T-helper 2 cell treated with Interferon-gamma antibody and Interleukin-4, amounts not matched to agents 5 μg/mL and 100 μg/mL, for 36 hours (primary cell): Measurements from ENCODE around the gene HAPLN1.

Experiments
- DNase-seq: peaks from one replicate; pipeline ENCODE4 v3.0.0; 2021; ENCODE audit warnings: low spot score
- H3K27ac Mint-ChIP-seq: one replicate; pipeline ENCODE4 v1.8.0; 2021; ENCODE audit warnings: mild to moderate bottlenecking, mixed read lengths
- H3K27me3 Mint-ChIP-seq: one replicate; pipeline ENCODE4 v1.8.0; 2021; ENCODE audit warnings: low read depth, mixed read lengths
- H3K36me3 Mint-ChIP-seq: one replicate; pipeline ENCODE4 v1.8.0; 2021; ENCODE audit warnings: low read depth, mixed read lengths
- H3K4me1 Mint-ChIP-seq: one replicate; pipeline ENCODE4 v1.8.0; 2021; ENCODE audit warnings: low read depth, mixed read lengths
- H3K4me3 Mint-ChIP-seq: one replicate; pipeline ENCODE4 v1.8.0; 2022; ENCODE audit warnings: mild to moderate bottlenecking, moderate library complexity, mixed read lengths
- H3K9me3 Mint-ChIP-seq: one replicate; pipeline ENCODE4 v1.8.0; 2021; ENCODE audit warnings: mixed read lengths

Gene HAPLN1

DNA sequence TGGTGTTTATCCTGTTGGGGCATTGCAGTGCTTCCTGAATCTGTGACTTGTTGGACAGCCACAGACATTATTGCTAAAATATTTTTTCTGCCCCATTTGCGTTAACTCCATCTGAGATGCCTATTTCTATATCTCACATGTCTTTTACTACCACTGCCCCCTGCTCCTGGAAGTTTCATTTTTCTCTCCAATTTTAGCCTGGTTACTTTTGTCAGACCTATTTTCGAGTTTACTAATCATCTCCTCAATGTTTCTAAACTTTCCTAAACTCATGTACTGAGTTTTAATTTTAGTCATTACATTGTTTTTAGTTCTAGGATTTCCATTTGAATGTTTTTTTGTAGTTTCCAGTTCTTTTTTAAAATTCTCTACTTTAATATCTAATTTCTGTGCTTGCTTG is 17.6 kb downstream of the HAPLN1 start:
- Mint-ChIP-seq H3K36me3 (no peaks in the 10 kb centered on the region), H3K27ac (no peak overlapping the region), H3K27me3 (no peaks in the 10 kb centered on the region), H3K4me1 (no peaks in the 10 kb centered on the region), H3K9me3 (peaks cover 7% of the 10 kb centered on the region), H3K4me3 (no peak overlapping the region)
- DNase-seq: no peak

DNA sequence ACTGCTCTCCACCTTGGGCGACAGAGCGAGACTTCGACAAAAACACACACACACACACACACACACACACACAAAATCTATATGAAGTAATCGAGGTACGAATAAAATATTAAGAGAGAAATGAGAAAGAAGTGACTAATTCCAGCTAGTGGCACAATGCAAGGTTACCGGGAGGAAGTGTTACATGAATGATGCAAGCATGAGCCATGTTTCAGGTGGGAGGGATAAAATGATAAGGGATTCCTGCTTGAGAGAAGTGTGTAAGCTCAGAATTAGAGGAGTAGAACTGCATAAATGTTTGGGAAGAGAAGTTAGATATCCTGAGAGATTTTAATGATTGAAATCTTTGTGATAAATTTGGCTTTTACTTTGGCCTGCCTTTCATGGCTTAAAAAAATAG is 18.8 kb downstream of the HAPLN1 start:
- peaks cover 7% of the 10 kb centered on the region for H3K9me3 Mint-ChIP-seq
- H3K36me3 Mint-ChIP-seq: no peaks in the 10 kb centered on the region
- no peaks in the 10 kb centered on the region for H3K4me1 Mint-ChIP-seq
- no peak overlapping the region for H3K27ac Mint-ChIP-seq
- H3K4me3 Mint-ChIP-seq: no peak overlapping the region
- H3K27me3 Mint-ChIP-seq: no peaks in the 10 kb centered on the region
- DNase-seq: no peak

DNA sequence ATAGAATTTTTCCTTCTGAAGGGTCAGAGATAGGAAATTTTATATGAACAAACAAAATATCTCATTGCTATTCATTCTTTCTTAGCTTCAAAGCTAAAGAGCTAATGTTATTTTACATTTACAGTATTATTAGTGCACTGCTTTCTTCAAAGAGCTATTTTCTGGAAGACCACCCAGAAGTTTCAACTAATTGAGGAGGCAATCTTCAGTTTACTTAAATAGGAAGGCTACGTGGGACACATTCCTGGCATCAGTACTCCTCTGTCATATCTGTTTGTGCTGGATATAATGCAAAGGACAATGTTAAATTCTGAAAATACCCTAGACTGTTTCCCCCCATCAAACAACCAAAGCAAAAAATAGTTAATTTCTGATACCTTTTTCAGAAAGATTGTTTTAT is 30.8 kb downstream of the HAPLN1 start:
- H3K4me1 Mint-ChIP-seq: no peaks in the 10 kb centered on the region
- DNase-seq: no peak
- H3K9me3 Mint-ChIP-seq: no peaks in the 10 kb centered on the region
- H3K4me3 Mint-ChIP-seq: no peak overlapping the region
- H3K27me3 Mint-ChIP-seq: no peaks in the 10 kb centered on the region
- H3K27ac Mint-ChIP-seq: no peak overlapping the region
- H3K36me3 Mint-ChIP-seq: no peaks in the 10 kb centered on the region

DNA sequence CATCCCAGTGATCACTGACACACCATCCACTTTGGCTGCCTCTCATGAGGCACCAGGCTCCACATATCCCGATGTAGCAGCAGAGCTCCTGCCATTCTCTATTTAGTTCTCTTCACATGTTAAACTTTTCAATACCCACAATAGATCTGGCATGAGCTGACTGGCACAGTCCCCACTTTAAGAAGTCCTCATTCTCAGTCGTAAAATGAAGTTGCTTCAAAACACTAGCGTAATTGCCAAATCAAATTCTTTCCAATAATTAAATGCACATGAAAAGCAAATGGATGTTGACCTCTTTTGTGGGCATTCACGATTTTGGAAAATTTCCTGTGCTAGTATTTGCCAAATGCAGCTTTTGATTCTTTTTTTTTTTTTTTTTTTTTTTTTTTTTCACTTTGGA is 32.4 kb downstream of the HAPLN1 start:
- Mint-ChIP-seq H3K27ac (no peak overlapping the region), H3K36me3 (no peaks in the 10 kb centered on the region), H3K27me3 (no peaks in the 10 kb centered on the region), H3K4me1 (no peaks in the 10 kb centered on the region), H3K4me3 (no peak overlapping the region), H3K9me3 (no peaks in the 10 kb centered on the region)
- DNase-seq: no peak

DNA sequence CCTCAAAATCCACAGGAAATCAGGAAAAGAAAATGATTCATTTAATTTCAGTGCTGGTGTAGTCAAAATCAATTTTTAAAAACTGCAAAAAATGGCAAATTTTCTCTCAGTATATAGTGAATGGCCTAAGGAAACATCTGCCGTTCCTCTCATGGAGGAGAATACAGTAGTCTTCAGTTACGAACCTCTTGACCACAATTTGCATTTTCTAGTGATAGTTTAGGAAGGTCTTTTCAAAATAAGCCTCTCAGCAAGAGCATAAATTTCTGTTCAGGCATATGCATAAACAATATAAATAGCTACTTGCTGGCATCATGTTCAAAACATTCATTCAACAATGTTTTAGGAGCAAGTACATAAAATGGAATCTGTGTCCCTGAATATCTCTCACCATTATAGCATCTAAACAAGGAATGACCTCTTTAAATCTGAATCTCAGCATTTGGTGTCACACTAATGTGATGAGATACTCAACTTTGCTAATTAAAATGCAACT is 33.5 kb downstream of the HAPLN1 start:
- no peak for DNase-seq
- H3K27me3 Mint-ChIP-seq: no peaks in the 10 kb centered on the region
- no peaks in the 10 kb centered on the region for H3K36me3 Mint-ChIP-seq
- no peaks in the 10 kb centered on the region for H3K9me3 Mint-ChIP-seq
- no peak overlapping the region for H3K27ac Mint-ChIP-seq
- H3K4me3 Mint-ChIP-seq: no peak overlapping the region
- no peaks in the 10 kb centered on the region for H3K4me1 Mint-ChIP-seq

DNA sequence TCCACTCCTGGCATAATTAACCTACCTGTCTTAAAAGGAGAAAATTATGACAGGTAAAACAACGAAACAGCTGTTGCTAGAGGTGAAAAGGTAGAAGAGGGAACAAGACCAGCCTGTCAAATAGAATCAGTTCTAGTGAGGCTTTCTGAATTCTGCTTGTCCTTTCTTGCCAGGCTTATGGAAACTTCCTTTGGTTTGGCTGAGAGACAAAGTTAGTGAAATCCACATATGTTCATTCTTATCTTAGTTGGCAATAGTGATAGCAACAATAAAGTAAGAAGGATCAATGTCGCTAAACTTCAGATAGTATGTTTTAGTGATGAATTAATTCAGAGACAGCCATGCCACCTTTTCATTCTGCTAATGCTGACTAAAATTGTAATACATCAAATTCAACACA is 34.4 kb downstream of the HAPLN1 start:
- DNase-seq: no peak
- Mint-ChIP-seq H3K27me3 (no peaks in the 10 kb centered on the region), H3K4me1 (no peaks in the 10 kb centered on the region), H3K27ac (no peak overlapping the region), H3K36me3 (no peaks in the 10 kb centered on the region), H3K4me3 (no peak overlapping the region), H3K9me3 (no peaks in the 10 kb centered on the region)

DNA sequence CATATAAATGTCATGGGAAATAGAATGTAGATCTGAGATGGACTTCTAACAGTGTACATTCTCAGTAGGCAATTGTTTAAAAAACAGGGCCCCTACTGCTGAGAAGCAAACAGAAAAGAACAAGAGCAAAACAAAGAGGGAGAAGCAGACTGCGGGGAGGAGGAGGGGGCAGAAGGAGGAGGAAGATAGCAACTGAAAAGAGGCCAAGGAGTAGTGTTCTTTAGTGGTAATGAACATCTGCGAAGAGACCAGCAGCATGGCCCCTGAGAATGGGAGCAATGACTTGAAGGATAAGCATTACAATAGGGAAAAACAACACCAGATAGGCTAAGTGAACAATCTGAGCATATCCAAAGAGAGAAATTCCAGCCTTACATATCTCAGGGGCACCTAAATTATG is 36.8 kb downstream of the HAPLN1 start:
- no peaks in the 10 kb centered on the region for H3K27me3 Mint-ChIP-seq
- H3K27ac Mint-ChIP-seq: no peak overlapping the region
- H3K36me3 Mint-ChIP-seq: no peaks in the 10 kb centered on the region
- H3K4me1 Mint-ChIP-seq: no peaks in the 10 kb centered on the region
- no peaks in the 10 kb centered on the region for H3K9me3 Mint-ChIP-seq
- H3K4me3 Mint-ChIP-seq: no peak overlapping the region
- no peak for DNase-seq

DNA sequence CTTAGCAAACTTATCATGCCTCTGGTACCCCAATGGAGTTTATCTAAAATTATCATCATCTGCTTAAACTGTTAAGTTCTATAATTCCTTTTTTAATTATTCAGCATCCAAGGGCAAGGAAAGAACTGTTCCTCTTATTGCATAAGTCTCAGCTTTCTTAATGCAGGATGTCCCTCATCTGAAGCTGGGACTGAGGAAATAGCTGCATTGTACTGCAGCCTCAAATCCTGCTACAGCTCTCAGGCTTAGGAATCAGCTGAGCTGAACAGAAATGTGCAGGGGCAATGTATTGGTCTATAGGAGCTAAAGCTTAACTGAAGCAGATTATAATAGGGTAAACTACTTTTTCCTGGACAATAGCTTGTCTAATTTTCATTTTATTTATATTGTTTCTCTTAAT is 48.0 kb downstream of the HAPLN1 start:
- no peaks in the 10 kb centered on the region for H3K4me1 Mint-ChIP-seq
- no peak overlapping the region for H3K27ac Mint-ChIP-seq
- H3K36me3 Mint-ChIP-seq: no peaks in the 10 kb centered on the region
- no peaks in the 10 kb centered on the region for H3K27me3 Mint-ChIP-seq
- H3K4me3 Mint-ChIP-seq: no peak overlapping the region
- no peak for DNase-seq
- H3K9me3 Mint-ChIP-seq: no peaks in the 10 kb centered on the region

DNA sequence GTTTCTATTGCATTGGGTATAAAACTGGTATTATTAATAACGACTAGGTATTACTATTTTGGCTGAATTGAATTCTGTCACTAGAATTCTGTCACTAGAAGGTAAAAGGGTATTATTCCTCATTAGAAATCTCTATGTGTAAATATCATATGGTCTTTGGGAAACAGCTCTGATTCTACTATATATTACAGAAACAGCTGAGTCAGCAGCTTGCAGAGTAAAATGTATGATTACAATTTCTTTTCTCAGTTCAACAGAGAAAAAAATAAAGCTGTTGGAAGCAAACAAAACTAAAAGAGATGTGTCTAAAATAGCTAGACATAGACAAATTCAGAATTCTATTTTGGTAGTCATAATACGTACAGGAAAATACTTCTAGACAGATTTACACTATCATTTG is 48.5 kb downstream of the HAPLN1 start:
- Mint-ChIP-seq H3K27ac (no peak overlapping the region), H3K27me3 (no peaks in the 10 kb centered on the region), H3K9me3 (no peaks in the 10 kb centered on the region), H3K4me1 (no peaks in the 10 kb centered on the region), H3K36me3 (no peaks in the 10 kb centered on the region), H3K4me3 (no peak overlapping the region)
- DNase-seq: no peak

DNA sequence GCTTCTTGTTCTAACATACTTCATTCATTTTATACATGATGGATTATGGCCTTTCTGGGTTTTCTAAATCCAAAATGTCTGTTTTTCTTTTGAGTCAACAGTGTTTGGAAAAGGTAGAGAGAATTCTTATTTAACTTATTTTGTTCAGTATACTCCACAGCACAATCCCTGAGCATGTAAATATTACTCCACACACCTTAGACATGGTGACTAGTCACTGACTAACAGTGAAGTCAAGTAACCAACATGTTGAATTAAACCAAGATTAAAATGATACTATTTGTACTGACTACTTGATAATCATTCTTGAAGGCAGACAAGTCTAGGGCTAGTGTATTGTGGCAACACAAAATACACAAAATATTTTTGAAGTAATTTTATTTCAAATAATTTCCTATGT is 55.0 kb downstream of the HAPLN1 start:
- H3K4me1 Mint-ChIP-seq: peaks cover 1% of the 10 kb centered on the region
- no peak overlapping the region for H3K4me3 Mint-ChIP-seq
- no peaks in the 10 kb centered on the region for H3K27me3 Mint-ChIP-seq
- DNase-seq: no peak
- H3K9me3 Mint-ChIP-seq: no peaks in the 10 kb centered on the region
- no peaks in the 10 kb centered on the region for H3K36me3 Mint-ChIP-seq
- H3K27ac Mint-ChIP-seq: no peak overlapping the region

DNA sequence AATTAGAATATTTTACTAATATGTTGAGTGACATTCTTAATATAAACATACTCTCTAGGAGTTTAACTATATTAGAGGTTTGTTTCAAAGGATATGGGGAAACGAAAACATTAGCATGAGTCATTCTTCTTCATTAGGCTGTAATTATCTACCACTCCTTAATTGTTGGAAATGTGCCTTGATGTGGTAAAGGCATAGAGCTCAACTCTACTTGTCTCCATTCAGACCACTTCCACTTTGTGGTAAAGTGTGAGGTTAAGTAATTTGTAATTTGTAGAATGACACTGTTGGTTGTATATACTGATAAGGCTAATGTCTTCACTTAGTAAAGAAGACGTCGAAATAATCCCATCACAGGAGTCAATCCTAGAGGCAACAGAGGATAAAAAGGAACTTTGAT is 58.1 kb downstream of the HAPLN1 start:
- no peaks in the 10 kb centered on the region for H3K36me3 Mint-ChIP-seq
- DNase-seq: no peak
- H3K9me3 Mint-ChIP-seq: no peaks in the 10 kb centered on the region
- peaks cover 1% of the 10 kb centered on the region for H3K4me1 Mint-ChIP-seq
- no peak overlapping the region for H3K4me3 Mint-ChIP-seq
- H3K27ac Mint-ChIP-seq: no peak overlapping the region
- H3K27me3 Mint-ChIP-seq: no peaks in the 10 kb centered on the region

DNA sequence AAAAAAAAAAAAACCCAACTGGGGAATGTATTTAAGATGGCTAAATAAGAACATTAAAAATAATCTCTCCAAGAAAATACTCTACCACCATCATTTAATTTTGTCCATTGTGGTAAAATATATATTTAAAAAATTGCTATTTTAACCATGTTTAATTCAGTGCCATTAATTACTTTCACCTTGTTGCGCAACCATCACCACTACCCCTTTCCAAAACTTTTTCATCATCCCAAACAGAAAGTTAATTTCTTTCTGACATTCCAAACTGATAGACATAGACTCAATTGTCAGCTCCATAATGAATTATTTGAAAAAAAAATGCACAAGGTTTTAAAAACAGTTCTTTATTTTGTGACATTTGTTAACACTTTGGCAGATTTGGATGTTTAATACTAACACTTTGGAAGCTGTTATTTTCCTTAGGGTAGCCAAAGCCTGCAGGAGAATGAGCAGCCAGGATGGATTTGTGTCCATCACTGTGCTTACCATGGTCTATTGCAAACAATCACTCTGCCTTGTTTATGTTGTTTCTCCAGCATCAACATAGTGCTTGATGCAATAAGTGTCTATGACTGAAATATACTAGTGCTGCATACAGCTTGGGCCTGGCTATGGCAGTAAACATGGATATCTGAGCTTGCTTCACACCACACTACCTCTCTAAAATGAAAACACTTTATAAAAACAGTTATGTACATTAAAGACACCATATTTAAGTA is 62.7 kb downstream of the HAPLN1 start:
- Mint-ChIP-seq H3K27me3 (peaks cover 2% of the 10 kb centered on the region), H3K4me3 (no peak overlapping the region), H3K4me1 (no peaks in the 10 kb centered on the region), H3K27ac (no peak overlapping the region), H3K36me3 (no peaks in the 10 kb centered on the region), H3K9me3 (no peaks in the 10 kb centered on the region)
- no peak for DNase-seq

DNA sequence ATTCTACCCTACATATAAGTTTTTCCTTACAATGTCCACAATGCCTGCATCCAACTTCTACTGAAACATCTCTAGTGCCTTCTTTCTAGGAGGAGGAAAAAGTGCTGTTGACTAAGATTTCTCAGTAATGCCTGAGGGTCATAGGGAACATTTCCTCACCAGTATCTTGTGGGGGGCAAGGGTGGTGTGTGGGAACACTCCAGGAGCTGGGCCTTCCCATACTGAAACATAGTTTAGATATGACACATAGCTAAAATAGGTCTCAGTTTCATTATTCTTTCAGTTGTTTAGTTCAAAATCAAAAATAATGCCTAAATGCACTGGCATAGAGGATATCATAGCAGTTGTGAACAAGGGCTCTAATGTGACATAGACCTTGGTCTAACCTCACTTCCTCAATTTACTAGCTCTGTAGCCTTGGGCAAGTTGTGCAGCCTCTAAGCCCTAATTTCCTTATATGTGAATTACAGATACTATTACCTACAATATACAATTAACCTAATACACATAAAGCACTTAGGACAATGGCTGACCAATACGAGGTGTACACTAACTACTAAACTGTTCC is 66.1 kb downstream of the HAPLN1 start:
- H3K36me3 Mint-ChIP-seq: no peaks in the 10 kb centered on the region
- peaks cover 2% of the 10 kb centered on the region for H3K27me3 Mint-ChIP-seq
- no peak overlapping the region for H3K4me3 Mint-ChIP-seq
- DNase-seq: no peak
- H3K4me1 Mint-ChIP-seq: no peaks in the 10 kb centered on the region
- H3K9me3 Mint-ChIP-seq: no peaks in the 10 kb centered on the region
- no peak overlapping the region for H3K27ac Mint-ChIP-seq

DNA sequence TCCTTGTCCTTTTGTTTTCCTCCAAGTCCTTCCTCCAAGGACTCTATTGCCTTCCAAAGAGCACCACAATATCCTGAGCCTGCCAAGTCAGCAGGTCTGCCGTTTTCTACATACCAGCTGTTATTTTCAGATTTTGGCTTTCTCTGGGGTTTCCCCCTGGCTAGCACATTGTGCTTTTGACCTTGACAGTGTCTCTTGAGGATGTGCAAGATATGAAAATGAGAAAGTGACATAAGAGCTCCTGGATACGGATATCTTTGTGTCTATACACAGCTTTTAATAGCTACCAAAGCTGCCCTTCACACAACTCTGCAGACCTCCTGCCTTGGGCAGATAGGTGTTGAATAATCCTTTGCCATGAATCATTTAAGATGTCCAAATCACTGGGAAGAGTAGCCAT is 67.0 kb downstream of the HAPLN1 start:
- Mint-ChIP-seq H3K9me3 (no peaks in the 10 kb centered on the region), H3K27me3 (peaks cover 2% of the 10 kb centered on the region), H3K27ac (no peak overlapping the region), H3K36me3 (no peaks in the 10 kb centered on the region), H3K4me1 (no peaks in the 10 kb centered on the region), H3K4me3 (no peak overlapping the region)
- DNase-seq: no peak

DNA sequence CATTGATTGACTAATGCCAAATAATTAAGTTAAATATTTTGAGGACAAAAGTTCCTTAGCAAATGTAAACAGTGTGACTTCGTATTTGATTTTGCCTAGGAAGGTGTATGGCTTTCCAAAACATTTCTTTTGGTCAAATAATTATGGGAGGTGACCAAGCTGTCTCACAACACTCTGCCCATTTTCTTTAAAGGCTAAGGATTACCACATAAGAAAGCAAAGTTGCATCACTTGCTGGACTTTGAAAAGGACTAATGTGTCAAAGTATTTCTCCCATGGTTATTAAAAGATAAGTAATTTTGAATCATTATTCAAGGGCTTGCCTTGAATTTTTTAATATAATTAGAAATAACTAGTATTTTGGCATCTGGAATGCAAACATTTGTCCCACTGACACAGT is 74.7 kb downstream of the HAPLN1 start:
- no peaks in the 10 kb centered on the region for H3K4me1 Mint-ChIP-seq
- H3K27me3 Mint-ChIP-seq: no peaks in the 10 kb centered on the region
- H3K4me3 Mint-ChIP-seq: no peak overlapping the region
- H3K36me3 Mint-ChIP-seq: no peaks in the 10 kb centered on the region
- no peak for DNase-seq
- H3K27ac Mint-ChIP-seq: no peak overlapping the region
- H3K9me3 Mint-ChIP-seq: no peaks in the 10 kb centered on the region
